GM23338 (cell line): Measurements from ENCODE around the gene FBN3. TPM values are rescaled to one million over a fixed set of nuclear protein-coding genes. Genes with fewer than 3 reads are reported as not detected.

Source experiments
- ATAC-seq: fragments of 200-7000 bp; cut with Tn5 transposase; 3 replicates; pipeline ENCODE4 v1.9.1; 2020
- DNase-seq: peaks from one replicate; pipeline ENCODE4 v3.0.0-alpha.2; 2015; ENCODE audit warnings: low spot score
- H2AFZ ChIP-seq: fragments of 200-600 bp; sonication (generic); 2 replicates; pipeline ENCODE4 v1.8.0; 2016; ENCODE audit warnings: antibody characterized with exemption, mild to moderate bottlenecking, moderate library complexity
- H3F3A ChIP-seq: fragments of 200-600 bp; sonication (generic); replicated peaks from 2 replicates; pipeline ENCODE4 v1.8.0; 2017; ENCODE audit warnings: antibody characterized with exemption, mixed run types, low read depth
- H3K27ac ChIP-seq: fragments of 200-600 bp; sonication (generic); 2 replicates; pipeline ENCODE4 v1.6.1; 2016; ENCODE audit warnings: low read depth
- H3K27me3 ChIP-seq: fragments of 200-600 bp; sonication (generic); 2 replicates; pipeline ENCODE4 v1.8.0; 2016; ENCODE audit warnings: mild to moderate bottlenecking, mixed run types, moderate library complexity; ENCODE audit not compliant: insufficient read depth
- H3K36me3 ChIP-seq: fragments of 200-600 bp; sonication (generic); 2 replicates; pipeline ENCODE4 v1.8.0; 2016; ENCODE audit warnings: mild to moderate bottlenecking; ENCODE audit not compliant: insufficient read depth
- H3K4me1 ChIP-seq: fragments of 200-600 bp; sonication (generic); 2 replicates; pipeline ENCODE4 v1.8.0; 2016; ENCODE audit warnings: mild to moderate bottlenecking, moderate library complexity; ENCODE audit not compliant: insufficient read depth
- H3K4me2 ChIP-seq: fragments of 200-600 bp; sonication (generic); 2 replicates; pipeline ENCODE4 v1.7.1; 2017; ENCODE audit warnings: mixed run types
- H3K4me3 ChIP-seq: fragments of 200-600 bp; sonication (generic); 2 replicates; pipeline ENCODE4 v1.6.1; 2016; ENCODE audit warnings: mixed run types
- H3K79me2 ChIP-seq: fragments of 200-600 bp; sonication (generic); replicated peaks from 2 replicates; pipeline ENCODE4 v1.8.0; 2017; ENCODE audit warnings: mild to moderate bottlenecking; ENCODE audit not compliant: insufficient read depth
- H3K9me2 ChIP-seq: fragments of 200-600 bp; sonication (generic); 2 replicates; pipeline ENCODE4 v1.8.0; 2017; ENCODE audit not compliant: insufficient read depth
- H4K20me1 ChIP-seq: fragments of 200-600 bp; sonication (generic); replicated peaks from 2 replicates; pipeline ENCODE4 v1.8.0; 2017; ENCODE audit warnings: mild to moderate bottlenecking; ENCODE audit not compliant: insufficient read depth
- H3K27ac Mint-ChIP-seq: 2 replicates; pipeline ENCODE4 v1.8.0; 2020; ENCODE audit warnings: inconsistent platforms, mild to moderate bottlenecking, moderate library complexity, mixed read lengths
- H3K27me3 Mint-ChIP-seq: 3 replicates; pipeline ENCODE4 v1.8.0; 2022; ENCODE audit warnings: low read depth, mild to moderate bottlenecking, moderate library complexity, mixed read lengths, inconsistent platforms; ENCODE audit not compliant: insufficient read depth, poor library complexity
- H3K36me3 Mint-ChIP-seq: 3 replicates; pipeline ENCODE4 v1.8.0; 2021; ENCODE audit warnings: low read depth, mild to moderate bottlenecking, inconsistent platforms, moderate library complexity, mixed read lengths
- H3K4me1 Mint-ChIP-seq: 3 replicates; pipeline ENCODE4 v1.8.0; 2020; ENCODE audit warnings: mild to moderate bottlenecking, inconsistent platforms, mixed read lengths
- H3K4me3 Mint-ChIP-seq: 3 replicates; pipeline ENCODE4 v1.8.0; 2021; ENCODE audit warnings: moderate library complexity, mild to moderate bottlenecking, inconsistent platforms, mixed read lengths
- H3K9me3 Mint-ChIP-seq: 3 replicates; pipeline ENCODE4 v1.8.0; 2020; ENCODE audit warnings: moderate library complexity, mild to moderate bottlenecking, inconsistent platforms, mixed read lengths
- EZH2 ChIP-seq: fragments of 200-600 bp; sonication (generic); IDR thresholded peaks from one replicate; pipeline ENCODE4 v1.8.0; 2017; ENCODE audit warnings: antibody characterized with exemption, mild to moderate bottlenecking, low read depth; ENCODE audit not compliant: unreplicated experiment
- JUNB ChIP-seq: IDR thresholded peaks from one replicate; pipeline ENCODE4 v1.6.1; 2016; ENCODE audit warnings: antibody characterized with exemption; ENCODE audit not compliant: unreplicated experiment
- NANOG ChIP-seq: IDR thresholded peaks from 2 replicates; pipeline ENCODE4 v1.6.1; 2016; ENCODE audit warnings: antibody characterized with exemption, borderline replicate concordance
- ZNF114 ChIP-seq: fragments of 250-450 bp; sonication (Bioruptor Pico); IDR thresholded peaks from 2 replicates; pipeline ENCODE4 v1.5.0; 2020; ENCODE audit warnings: mild to moderate bottlenecking, moderate library complexity
- polyA plus RNA-seq: library from polyadenylated mRNA; unstranded; fragments of >200 nt; fragmentation: Nextera tagmentation; extraction: Ambion mirVana; gene quantifications from 2 replicates; pipeline ENCODE4 v1.2.1, GENCODE V29; 2016
- total RNA-seq: library from RNA; depleted of rRNA; stranded (reverse); fragments of >200 nt; shearing (Covaris generic); gene quantifications from 2 replicates; pipeline ENCODE4 v1.2.3, GENCODE V29; 2014
- TF ChIP-seq, protein P1 (sequence below): fragments of 250-450 bp; sonication (Bioruptor Pico); IDR thresholded peaks from 2 replicates; pipeline ENCODE4 v1.5.0; 2020; ENCODE audit warnings: mild to moderate bottlenecking, moderate library complexity
- TF ChIP-seq, protein P2 (sequence below), 2 experiments: fragments of 200-600 bp in 1 of 2; sonication (generic) in 1 of 2; conservative IDR thresholded peaks; 2 replicates each; pipeline versions ENCODE4 v1.5.1 to v1.6.1; 2016 to 2017; ENCODE audit warnings: antibody characterized with exemption in 2 of 2, low read depth in 2 of 2, mild to moderate bottlenecking in 2 of 2, moderate library complexity in 1 of 2
- TF ChIP-seq, protein P3 (sequence below): IDR thresholded peaks from one replicate; pipeline ENCODE4 v1.6.1; 2018; ENCODE audit warnings: antibody characterized with exemption; ENCODE audit not compliant: unreplicated experiment

Gene FBN3
- total and polyA plus RNA-seq, 2 experiments from 2014 or later: 8.5 to 54.5 TPM

DNA sequence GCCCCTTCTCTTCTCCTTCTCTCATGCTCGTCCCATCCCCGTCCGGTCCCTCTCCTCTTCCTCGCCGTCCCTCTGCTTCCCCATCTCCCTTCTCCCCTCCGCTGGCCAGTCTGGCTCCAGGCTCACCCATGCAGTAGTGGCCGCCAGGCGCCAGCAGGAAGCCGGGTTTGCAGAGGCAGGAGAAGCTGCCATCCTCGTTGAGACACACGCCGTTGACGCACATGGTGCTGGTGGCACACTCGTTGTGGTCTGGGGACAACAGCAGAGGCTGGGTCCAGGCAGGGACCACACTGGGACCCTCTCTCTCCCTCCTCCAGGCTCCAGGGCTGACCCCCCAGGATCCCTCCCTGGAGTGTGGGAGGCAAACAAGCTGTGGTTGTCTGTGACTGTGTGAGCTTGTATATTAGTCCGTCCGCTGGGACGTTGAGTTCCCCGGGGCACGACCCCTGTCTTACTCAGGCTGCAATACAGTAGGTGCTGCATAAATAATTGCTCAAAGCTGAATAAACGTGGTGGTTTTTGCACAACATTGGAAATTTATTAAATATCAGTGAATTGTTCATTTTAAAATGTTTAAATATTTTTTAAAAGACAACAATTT, 16.4 kb downstream of the FBN3 start (continued):
- TF ChIP-seq, protein P1, sequence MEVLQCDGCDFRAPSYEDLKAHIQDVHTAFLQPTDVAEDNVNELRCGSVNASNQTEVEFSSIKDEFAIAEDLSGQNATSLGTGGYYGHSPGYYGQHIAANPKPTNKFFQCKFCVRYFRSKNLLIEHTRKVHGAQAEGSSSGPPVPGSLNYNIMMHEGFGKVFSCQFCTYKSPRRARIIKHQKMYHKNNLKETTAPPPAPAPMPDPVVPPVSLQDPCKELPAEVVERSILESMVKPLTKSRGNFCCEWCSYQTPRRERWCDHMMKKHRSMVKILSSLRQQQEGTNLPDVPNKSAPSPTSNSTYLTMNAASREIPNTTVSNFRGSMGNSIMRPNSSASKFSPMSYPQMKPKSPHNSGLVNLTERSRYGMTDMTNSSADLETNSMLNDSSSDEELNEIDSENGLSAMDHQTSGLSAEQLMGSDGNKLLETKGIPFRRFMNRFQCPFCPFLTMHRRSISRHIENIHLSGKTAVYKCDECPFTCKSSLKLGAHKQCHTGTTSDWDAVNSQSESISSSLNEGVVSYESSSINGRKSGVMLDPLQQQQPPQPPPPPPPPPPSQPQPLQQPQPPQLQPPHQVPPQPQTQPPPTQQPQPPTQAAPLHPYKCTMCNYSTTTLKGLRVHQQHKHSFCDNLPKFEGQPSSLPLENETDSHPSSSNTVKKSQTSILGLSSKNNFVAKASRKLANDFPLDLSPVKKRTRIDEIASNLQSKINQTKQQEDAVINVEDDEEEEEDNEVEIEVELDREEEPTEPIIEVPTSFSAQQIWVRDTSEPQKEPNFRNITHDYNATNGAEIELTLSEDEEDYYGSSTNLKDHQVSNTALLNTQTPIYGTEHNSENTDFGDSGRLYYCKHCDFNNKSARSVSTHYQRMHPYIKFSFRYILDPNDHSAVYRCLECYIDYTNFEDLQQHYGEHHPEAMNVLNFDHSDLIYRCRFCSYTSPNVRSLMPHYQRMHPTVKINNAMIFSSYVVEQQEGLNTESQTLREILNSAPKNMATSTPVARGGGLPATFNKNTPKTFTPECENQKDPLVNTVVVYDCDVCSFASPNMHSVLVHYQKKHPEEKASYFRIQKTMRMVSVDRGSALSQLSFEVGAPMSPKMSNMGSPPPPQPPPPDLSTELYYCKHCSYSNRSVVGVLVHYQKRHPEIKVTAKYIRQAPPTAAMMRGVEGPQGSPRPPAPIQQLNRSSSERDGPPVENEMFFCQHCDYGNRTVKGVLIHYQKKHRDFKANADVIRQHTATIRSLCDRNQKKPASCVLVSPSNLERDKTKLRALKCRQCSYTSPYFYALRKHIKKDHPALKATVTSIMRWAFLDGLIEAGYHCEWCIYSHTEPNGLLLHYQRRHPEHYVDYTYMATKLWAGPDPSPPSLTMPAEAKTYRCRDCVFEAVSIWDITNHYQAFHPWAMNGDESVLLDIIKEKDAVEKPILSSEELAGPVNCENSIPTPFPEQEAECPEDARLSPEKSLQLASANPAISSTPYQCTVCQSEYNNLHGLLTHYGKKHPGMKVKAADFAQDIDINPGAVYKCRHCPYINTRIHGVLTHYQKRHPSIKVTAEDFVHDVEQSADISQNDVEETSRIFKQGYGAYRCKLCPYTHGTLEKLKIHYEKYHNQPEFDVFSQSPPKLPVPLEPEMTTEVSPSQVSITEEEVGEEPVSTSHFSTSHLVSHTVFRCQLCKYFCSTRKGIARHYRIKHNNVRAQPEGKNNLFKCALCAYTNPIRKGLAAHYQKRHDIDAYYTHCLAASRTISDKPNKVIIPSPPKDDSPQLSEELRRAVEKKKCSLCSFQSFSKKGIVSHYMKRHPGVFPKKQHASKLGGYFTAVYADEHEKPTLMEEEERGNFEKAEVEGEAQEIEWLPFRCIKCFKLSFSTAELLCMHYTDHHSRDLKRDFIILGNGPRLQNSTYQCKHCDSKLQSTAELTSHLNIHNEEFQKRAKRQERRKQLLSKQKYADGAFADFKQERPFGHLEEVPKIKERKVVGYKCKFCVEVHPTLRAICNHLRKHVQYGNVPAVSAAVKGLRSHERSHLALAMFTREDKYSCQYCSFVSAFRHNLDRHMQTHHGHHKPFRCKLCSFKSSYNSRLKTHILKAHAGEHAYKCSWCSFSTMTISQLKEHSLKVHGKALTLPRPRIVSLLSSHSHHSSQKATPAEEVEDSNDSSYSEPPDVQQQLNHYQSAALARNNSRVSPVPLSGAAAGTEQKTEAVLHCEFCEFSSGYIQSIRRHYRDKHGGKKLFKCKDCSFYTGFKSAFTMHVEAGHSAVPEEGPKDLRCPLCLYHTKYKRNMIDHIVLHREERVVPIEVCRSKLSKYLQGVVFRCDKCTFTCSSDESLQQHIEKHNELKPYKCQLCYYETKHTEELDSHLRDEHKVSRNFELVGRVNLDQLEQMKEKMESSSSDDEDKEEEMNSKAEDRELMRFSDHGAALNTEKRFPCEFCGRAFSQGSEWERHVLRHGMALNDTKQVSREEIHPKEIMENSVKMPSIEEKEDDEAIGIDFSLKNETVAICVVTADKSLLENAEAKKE (CRISPR knock-in tag): no peak
- TF ChIP-seq ZNF114 (CRISPR knock-in tag): no peak

DNA sequence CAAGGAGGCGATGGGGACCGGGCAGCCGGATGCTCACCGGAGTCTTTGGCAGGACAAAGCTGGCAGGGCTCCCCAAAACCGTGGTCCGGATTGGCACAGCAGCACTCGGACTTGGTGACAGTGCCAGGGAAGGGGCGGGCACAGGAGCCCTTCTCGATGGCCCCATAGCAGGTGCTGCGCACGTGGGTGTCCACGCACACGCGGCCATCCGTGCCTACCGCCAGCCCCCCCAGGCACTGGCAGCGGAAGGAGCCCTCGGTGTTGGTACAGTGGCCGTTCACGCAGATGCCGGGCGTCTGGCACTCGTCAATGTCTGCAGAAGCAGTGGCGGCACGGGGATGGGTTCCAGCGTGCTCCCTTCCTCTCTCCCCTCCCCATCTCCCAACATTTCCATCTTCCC, 17.9 kb downstream of the FBN3 start:
- no peaks in the 10 kb centered on the region; the same call in none of the 2 replicates for H3K36me3 ChIP-seq
- H4K20me1 ChIP-seq: no peaks in the 10 kb centered on the region
- 0 out of 2 replicates have a peak, but pooled peaks cover 4% of the 10 kb centered on the region for H3F3A ChIP-seq
- Mint-ChIP-seq H3K36me3 (peaks cover 49% of the 10 kb centered on the region), H3K9me3 (no peaks in the 10 kb centered on the region), H3K27me3 (peaks cover 5% of the 10 kb centered on the region), H3K4me1 (no peaks in the 10 kb centered on the region), H3K27ac (no peak overlapping the region), H3K4me3 (no peak overlapping the region)
- no peak for ATAC-seq
- H3K4me2 ChIP-seq: no peak overlapping the region
- no peak overlapping the region for H3K4me3 ChIP-seq
- H3K27me3 ChIP-seq: no peaks in the 10 kb centered on the region
- H3K79me2 ChIP-seq: no peaks in the 10 kb centered on the region
- no peak overlapping the region for H2AFZ ChIP-seq
- H3K27ac ChIP-seq: no peak overlapping the region
- no peak for DNase-seq
- H3K9me2 ChIP-seq: no peaks in the 10 kb centered on the region
- H3K4me1 ChIP-seq: no peaks in the 10 kb centered on the region
- TF ChIP-seq, protein P2, sequence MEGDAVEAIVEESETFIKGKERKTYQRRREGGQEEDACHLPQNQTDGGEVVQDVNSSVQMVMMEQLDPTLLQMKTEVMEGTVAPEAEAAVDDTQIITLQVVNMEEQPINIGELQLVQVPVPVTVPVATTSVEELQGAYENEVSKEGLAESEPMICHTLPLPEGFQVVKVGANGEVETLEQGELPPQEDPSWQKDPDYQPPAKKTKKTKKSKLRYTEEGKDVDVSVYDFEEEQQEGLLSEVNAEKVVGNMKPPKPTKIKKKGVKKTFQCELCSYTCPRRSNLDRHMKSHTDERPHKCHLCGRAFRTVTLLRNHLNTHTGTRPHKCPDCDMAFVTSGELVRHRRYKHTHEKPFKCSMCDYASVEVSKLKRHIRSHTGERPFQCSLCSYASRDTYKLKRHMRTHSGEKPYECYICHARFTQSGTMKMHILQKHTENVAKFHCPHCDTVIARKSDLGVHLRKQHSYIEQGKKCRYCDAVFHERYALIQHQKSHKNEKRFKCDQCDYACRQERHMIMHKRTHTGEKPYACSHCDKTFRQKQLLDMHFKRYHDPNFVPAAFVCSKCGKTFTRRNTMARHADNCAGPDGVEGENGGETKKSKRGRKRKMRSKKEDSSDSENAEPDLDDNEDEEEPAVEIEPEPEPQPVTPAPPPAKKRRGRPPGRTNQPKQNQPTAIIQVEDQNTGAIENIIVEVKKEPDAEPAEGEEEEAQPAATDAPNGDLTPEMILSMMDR (conservative IDR thresholded peaks at IDR 0.05; ENCODE audit: low read depth in 2 of 2): no peak
- TF ChIP-seq JUNB (no peak), NANOG (no peak), ZNF114 (CRISPR knock-in tag) (no peak), EZH2 (no peak)
- TF ChIP-seq, protein P3, sequence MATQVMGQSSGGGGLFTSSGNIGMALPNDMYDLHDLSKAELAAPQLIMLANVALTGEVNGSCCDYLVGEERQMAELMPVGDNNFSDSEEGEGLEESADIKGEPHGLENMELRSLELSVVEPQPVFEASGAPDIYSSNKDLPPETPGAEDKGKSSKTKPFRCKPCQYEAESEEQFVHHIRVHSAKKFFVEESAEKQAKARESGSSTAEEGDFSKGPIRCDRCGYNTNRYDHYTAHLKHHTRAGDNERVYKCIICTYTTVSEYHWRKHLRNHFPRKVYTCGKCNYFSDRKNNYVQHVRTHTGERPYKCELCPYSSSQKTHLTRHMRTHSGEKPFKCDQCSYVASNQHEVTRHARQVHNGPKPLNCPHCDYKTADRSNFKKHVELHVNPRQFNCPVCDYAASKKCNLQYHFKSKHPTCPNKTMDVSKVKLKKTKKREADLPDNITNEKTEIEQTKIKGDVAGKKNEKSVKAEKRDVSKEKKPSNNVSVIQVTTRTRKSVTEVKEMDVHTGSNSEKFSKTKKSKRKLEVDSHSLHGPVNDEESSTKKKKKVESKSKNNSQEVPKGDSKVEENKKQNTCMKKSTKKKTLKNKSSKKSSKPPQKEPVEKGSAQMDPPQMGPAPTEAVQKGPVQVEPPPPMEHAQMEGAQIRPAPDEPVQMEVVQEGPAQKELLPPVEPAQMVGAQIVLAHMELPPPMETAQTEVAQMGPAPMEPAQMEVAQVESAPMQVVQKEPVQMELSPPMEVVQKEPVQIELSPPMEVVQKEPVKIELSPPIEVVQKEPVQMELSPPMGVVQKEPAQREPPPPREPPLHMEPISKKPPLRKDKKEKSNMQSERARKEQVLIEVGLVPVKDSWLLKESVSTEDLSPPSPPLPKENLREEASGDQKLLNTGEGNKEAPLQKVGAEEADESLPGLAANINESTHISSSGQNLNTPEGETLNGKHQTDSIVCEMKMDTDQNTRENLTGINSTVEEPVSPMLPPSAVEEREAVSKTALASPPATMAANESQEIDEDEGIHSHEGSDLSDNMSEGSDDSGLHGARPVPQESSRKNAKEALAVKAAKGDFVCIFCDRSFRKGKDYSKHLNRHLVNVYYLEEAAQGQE: no peak
